ENCODE results near the gene EPHA2.
"Not testable (repeated sequence)": the region's sequence is repeated elsewhere in the genome, so short reads cannot be mapped to it uniquely, and the experiment has no call there.

EPHA2 gene

DNA sequence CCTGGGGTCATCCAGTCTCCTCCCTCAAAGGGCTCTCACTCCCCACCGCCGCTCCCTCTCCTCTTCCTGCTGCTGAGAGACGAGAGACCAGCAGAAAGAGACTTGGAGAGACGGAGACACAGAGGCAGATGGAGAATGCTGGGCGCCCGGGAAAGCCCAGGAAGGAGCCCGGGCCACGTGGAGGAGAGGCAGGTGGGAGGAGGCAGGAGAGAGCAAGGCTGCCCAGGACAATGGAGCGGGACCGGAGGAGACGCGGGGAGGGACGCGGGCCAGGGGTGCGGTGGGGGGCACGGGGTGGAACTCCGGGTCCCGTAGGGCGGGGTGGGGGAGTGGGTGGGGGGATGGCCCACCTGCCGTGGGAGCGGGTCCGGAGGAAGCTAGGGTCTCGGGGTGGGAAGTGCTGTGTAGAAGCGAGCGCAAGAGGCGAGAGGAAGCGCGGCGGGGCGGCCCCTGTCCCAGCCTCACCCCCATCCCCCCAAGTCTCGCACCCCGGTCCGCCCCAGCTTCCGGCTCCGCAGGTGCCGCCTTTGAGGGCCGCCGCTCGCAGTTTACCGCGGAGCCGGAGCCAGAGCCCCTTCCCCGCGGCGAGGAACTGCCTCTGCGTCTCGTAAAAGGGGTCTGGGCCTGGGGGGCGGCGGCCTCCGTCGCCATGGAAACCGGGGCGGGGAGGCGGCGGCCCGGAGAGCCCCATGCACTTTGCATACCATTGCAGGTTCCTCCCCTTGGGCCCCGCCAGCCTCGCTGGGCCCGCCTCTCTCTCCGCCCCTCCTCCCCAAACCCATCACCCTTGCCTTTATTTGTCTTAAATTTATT is 11.7 kb upstream of the EPHA2 start:
- DNase-seq (ENCODE audit: low spot score), result peak; percentile 61

DNA sequence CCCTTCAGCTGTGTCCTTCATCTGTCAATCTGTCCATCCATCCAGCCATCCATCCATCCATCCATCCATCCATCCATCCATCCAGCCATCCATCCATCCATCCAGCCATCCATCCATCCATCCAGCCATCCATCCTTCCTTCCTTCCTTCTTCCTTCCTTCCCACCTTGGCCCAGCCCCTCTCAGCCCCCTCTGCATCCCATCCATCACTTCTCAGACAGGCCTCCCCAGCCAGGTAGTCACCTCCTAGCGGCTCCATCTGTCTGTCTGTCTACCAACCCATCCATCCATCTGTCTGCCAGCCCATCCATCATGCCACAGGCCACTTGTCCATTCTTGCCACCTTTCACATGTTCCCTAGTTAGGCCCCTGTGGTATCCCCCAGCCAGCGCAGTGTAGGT is 10.2 kb upstream of the EPHA2 start:
- DNase-seq (ENCODE audit: low spot score), result no peak

DNA sequence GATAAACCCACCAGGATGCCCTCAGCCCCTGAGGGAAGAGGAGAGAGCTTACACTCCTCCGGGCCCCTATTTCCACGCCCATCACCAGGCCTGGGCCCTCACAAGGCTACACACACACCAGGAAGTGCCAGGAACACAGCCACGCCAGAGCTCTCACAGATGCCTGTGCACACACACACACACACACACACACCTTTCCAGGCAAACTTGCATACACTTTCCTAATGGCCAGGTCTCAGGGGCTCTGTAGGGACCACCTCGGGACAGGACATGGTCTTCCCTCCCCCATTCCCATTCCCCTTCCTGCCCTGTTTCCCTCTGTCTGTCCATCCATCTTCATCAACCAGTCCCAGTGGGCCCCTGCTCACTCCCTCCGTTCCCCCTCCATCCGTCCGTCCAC is 9.7 kb upstream of the EPHA2 start:
- no peak for DNase-seq (ENCODE audit: low spot score)

DNA sequence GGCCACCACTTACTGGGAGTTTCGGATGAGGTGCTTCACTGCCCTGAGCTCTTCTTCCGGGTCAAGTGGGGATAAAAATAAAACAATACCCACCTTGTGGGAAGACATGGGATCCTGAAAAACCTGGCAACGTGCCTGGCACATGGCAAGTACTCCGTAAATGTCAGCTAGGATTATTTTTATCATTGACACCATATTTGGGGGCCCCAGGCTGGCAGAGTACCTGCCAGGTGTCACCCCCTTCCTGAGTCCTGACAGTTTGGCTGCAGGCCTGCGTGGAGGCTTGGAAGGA is 9.2 kb upstream of the EPHA2 start:
- no peak for DNase-seq (ENCODE audit: low spot score)

DNA sequence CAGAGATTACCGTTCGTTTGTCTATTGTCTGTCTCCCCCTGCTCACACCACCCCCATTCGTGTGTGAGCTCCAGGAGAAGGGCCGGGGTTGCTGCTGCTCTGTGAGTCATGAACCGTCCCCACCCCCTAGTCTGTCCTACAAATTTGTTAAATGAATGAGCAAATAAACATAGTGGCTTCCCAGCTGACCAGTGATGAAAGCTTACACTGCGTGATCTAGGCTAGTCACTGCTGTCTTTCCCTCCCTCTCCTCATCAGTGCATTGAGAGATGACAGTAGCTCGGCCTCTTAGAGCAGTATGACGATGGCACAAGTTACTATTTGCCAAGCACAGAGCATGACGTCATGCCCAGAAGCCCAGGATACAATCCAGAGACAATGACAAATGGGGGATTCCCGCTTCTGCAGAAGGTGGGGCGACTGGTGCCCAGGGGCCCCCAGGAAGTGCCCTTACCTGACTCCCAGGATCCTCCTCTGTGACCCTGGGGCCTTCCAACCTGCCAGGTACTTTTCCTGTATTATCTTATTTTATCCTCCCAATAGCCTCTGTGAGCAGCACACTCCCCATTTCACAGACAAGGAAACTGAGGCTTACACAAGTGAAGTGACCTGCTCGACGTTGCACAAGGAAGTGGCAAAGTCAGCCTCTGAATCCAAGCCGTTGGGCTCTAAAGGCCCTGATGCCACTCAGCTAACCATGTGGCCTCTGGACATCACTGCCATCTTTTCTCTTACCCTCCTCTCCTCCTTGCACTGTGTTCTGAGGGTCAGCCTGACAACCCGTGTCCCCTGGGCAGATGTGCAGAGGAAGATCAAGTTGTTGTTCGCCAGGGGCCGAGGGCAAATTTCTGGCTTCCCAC is 8.6 kb upstream of the EPHA2 start:
- peak; percentile 98 for DNase-seq (ENCODE audit: low spot score)

DNA sequence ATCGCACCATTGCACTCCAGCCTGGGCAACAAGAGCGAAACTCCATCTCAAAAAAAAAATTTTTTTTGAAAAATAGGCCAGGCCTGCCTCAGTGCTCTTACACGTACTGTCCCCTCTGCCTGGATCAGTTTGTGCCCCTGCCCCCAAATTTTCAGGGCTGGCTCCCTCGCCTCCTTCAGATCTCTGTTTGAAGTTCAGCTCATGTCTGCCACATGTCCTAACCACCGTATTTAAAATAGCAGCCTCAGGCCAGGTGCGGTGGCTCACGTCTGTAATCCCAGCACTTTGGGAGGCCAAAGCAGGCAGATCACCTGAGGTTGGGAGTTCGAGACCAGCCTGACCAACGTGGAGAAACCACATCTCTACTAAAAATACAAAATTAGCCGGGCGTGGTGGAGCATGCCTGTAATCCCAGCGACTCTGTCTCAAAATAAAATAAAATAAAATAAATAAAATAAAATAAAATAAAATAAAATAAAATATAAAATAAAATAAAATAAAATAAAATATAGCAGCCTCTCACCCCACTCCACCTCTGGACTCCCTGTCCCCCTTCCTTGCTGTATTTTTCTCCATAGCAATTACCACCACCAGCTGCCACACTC is 7.8 kb upstream of the EPHA2 start:
- DNase-seq (ENCODE audit: low spot score), result not testable (repeated sequence)

DNA sequence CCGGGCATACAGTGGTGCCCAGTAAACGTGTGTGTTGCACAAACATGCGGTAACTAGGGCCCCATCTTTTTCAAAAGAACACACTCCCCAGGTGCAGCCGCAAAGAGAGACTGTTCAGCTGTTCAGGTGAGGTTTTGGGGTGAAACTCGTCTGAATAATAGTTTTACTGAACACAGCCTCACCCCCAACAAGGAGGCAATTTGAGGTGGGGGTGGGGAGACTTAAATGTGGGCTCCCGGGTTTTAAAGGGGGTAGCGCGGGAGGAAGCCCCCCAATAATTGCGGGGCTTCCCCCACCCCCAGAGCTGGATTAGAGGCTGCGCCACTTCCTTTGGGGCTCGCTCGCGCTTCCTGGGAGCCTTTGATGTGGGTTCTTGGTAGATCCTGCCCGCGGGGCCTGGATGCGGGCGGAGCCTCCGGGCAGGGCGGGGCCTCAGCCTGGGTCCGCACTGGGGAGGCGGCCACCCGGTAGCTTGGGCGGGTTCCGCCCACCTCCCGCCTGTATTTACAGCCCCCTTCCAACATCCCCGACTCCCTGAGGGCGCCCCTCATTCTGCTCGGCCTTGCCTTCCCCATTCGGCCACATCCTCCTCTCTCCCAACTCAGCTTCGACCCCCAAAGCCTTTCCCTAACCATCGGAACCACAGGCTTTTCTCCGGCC is 6.4 kb upstream of the EPHA2 start:
- DNase-seq (ENCODE audit: low spot score), result no peak

DNA sequence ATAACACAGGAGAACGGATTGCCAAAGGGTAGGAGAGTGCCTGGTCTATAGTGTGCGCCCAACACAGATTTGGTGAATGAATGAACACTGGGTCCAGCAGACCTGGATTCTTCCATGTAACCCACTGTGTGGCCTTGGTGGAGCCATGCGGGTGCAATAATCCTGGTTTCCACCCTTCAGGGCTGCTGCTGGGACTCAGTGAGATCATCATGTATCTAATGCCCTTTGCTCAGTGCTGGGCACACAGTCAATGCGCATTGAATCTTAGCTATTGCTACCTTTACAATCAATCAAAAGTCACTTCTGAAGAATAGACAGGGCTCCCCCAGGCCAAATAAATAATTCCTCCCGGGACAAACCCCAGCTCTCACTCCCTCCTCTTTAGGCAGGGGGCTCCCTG is 5.8 kb upstream of the EPHA2 start:
- no peak for DNase-seq (ENCODE audit: low spot score)

DNA sequence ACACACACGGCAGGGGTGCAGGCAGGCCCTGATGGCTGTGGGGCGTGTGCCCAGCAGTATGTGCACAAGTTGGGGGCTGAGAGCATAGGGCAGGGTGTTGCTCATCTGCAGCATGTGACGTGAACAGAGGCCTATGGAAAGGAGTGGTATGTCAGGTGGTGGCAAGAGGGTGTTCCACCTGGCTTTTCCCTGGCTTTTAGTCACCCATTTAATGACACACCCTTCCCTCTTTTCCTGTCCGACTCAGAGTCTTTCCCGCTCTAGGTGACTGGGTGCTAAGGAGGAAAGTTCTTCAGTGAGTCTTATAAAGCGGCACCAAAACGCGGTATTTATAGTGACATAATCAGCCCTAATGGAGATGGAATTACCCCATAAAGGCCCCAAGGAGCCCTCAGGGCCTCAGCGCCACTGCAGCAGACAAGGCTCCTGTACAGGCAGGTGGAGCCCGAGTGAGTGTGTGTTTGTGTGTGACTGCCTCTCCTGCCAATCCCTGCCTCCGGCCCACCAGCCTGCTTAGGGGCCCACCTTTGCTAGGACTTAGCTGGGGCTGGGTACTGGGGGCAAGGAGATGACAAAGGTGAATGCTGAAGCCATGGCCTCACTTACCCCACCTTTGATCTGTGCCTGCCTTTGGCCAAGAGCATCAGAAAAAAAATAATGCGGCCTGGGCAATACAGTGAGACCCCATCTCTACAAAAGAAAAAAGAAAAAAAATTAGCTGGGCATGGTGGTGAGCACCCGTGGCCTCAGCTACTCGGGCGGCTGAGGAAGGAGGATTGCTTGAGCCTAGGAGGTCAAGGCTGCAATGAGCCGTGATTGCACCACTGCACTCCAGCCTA is 3.3 kb upstream of the EPHA2 start:
- DNase-seq (ENCODE audit: low spot score), result no peak

DNA sequence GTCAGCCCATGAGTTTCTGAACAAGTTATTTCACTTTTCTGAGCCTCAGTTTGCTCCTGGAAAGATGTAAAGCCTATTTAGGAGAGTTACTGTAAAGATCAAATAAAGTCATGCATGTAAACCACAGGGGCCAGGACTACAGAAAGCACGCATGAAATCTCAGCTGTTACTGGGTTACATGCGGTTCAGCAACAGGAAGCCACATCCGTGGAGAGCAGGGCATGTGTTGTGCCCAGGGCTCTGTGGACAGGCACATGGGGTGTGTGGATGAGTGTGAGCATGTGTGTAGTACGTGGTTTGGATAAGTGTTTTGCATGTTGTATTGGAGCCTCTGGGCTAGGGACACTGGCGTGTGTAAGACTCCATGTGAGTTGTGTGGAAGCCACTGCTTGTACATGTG is 2.2 kb upstream of the EPHA2 start:
- no peak for DNase-seq (ENCODE audit: low spot score)

DNA sequence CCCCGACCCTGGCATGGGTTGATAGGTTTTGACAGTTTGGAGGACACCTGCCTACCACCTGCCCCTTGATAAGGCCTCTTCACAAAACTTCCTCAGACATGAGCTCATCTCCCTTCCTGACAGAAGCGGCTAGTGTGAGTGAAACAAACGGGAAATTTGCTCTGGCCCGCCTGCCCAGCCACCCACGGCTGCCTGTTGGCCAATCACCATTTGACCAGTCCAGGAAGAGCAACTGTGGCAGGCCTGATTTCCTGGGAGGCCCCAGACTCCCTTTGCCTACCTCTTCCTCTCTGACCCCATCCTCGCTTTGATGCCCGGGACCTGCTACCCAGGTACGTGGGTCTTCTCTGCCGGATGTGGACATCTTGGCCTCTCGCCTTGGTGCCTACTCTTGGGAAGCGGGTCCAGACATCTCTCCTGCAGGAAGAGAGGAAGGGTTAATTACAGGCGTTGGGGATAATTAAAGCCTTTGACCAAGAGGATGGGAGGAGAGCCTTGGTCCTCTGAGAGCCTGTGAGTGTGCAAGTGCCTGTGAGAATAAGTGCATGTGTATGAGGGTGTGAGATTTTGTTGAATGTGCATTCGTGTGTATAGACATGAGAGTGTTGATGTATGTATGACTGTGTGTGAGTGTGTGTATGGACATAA is 1.1 kb upstream of the EPHA2 start:
- DNase-seq (ENCODE audit: low spot score), result no peak

DNA sequence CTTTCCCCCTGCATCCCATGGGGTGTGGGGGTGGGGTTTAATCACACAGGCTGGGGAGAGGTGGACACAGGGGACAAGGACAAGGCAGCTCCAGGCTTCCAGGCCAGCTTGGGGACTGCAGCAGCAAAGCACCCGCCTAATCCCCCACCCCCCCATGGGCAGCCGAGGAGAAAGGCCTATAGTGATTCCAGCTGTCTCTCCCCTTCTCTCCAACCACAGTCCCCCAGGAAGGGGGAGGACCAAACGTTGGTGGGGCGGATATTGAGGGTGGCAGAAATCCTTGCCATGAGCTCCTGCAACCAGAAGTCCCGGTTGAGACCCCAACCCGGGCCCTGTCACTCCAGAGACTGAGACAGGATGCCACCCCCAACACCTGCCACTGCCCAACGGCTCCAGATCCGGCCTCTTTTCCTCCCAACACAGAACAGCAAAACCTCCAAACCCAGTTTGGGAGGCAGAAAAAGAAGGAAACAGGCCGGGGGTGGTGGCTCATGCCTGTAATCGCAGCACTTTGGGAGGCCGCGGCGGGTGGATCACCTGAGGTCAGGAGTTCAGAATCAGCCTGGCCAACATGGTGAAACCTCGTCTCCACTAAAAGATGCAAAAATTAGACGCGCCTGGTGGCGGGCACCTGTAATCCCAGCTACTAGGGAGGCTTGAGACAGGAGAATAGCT is 1.7 kb downstream of the EPHA2 start:
- DNase-seq (ENCODE audit: low spot score), result no peak

DNA sequence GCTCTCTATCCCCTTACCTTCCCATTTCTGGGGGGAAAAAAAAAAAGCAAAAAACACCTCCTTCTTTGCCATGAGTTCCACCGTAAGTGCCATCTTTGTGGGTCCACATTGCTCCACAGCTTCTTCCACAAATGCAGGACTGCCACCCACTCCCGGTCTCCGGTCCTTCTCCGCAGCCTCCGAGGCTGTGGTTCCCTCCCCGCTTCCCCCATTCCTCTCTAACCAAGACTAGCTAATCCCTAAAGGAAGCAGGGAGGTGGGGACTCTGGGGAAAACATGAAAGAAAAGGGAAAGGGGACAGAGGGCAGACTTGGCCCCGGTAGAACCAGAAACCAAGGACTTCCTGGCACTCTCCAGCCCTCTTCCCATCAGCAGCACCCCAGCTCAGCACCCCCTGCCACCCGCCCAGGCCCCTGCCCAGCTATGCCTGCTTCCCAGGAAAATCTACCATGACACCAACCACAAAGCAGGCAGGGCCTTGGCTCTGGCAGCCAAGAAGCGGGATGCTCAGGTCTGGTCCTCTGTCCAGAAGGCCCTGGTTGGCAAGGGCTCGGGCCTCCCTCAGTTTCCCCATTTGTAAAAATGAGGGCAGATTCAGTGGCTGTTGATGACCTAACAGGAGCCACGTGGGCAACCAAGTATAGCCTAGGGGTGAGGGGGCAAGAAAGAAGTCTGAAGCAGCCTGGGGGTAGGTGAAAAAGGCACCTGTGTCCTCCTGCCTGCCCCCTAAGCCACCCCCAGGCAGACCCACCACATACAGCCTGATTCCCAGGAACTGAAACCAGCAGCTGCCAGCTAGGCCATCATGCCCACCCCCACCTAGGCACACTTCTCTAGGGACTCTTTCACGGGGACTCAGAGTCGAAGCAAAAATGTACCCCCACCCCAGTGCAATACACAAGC is 2.5 kb downstream of the EPHA2 start:
- DNase-seq (ENCODE audit: low spot score), result peak; percentile 69

DNA sequence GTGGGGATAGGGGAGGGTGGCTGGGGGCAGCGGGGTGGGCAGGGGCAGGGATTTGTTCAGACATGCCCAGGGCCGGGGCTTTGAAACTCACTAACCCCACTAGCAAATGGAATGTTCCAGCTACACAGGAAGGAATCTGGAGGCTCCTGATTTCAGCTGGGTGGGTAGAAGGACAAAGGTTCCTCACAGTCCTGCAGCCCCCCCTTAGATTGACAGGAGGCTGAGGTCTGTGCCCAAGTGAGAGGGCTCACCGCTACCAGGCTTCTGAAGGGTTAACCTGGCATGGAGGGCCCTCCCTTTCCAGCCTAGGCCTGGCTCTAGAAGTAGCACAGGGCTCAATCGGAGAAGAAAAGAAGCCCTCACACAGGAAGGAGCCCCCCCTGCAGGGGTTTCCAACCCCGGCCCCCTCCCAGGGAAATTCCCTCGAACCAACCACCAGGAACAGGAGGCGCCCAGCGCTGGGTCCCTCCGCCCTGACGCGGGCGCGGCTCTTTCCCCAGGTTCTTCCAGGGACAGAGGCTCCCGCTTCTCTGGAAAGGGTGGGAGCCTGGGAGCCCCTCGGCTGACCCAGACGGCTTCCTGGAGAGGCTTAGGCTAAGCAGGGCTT is 3.3 kb downstream of the EPHA2 start:
- DNase-seq (ENCODE audit: low spot score), result peak; percentile 67

DNA sequence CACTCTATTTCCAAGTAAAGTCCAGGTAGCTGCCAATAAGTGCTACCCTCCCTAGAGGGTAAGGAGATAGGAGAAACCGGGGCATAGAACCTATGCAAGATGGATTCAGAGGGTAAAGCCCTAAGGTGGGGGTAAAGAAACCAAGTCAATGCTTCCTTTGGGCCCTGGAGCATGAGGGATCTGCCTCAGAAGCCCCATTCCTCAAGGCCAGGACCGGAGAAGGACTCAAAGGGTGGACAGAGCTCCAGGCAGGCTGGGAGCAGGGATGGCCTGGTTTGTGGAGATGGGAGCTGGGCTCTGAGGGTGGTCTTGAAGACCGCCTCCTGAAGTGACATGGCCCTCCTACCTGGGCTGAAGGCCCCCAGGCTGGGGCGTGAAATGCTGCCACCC is 3.9 kb downstream of the EPHA2 start:
- DNase-seq (ENCODE audit: low spot score), result no peak

DNA sequence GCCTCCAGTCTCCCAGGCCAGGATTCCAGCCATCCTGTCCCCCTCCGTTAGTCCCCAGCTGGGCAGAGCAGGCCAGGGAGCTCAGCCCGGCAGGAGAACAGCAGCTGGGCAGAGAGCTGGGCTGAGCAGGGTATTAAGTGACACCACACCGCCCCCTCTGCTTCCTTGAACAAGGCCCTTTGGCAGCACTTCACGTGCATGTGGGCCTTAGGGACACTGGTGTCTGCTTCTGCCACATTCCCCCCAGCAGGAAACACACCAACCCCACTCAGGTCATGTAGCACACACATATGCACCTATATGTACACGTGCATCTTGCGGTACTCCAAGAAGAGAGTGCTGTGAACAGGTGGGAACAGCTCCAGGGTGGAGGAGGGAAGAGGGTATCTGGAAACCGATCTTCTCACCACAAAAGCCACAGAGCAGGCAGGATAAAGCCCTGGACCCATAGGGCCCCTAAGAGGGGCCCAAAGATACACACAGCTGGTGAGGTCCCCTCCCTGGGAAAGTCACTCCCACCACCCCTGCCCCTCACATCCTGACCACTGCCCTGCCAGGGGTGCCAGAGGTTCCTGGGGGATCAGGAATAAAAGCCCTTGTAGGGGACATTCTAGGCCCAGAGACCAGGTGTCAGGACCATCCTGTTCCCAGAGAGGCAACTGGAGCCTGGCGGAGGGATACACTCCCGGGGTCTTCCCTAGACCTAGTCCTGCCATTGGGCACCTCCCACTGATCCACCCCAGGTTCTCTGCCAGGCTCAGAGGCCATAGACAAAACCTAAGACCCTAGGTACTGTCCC is 4.5 kb downstream of the EPHA2 start:
- DNase-seq (ENCODE audit: low spot score), result peak; percentile 74

DNA sequence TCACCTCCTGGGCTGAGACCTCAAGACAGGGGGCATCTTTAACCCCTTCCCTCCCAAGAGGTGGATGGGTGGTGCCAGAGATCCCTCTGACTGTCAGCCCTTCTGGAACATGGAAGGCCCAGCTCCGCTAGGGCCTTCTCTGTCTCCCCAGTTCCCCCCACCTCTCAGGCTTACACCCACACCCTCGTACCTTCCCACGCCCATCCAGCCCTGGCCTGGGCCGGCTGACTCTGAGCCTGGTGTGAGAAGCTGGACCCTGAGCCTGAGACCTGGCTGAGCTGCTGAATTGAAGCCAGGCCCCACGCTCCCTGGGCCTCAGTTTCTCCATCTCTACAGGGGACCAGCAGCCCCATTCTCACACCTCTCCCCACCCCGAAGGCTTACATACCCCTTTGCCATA is 5.4 kb downstream of the EPHA2 start:
- DNase-seq (ENCODE audit: low spot score), result no peak
